Prostate gland (tissue), 2 donors: ENCODE data around the gene DOK3.

Experiments
- CTCF ChIP-seq, 4 experiments: fragments of 200-600 bp in 2 of 4; fragments of 450-650 bp in 2 of 4; sonication (generic) in 2 of 4; IDR thresholded peaks; 1 replicate in 3 of 4; 2 replicates in 1 of 4; pipeline ENCODE4 v1.5.1; 2016 to 2019; ENCODE audit warnings: antibody characterized with exemption in 4 of 4, mild to moderate bottlenecking in 2 of 4, moderate library complexity in 2 of 4
- POLR2A ChIP-seq: fragments of 450-650 bp; IDR thresholded peaks from one replicate; pipeline ENCODE4 v1.6.1; 2016; ENCODE audit warnings: antibody characterized with exemption, mild to moderate bottlenecking
- POLR2AphosphoS5 ChIP-seq: sonication (generic); formaldehyde crosslinking; IDR thresholded peaks from one replicate; pipeline ENCODE4 v1.6.1; 2017; ENCODE audit warnings: antibody characterized with exemption

DNA sequence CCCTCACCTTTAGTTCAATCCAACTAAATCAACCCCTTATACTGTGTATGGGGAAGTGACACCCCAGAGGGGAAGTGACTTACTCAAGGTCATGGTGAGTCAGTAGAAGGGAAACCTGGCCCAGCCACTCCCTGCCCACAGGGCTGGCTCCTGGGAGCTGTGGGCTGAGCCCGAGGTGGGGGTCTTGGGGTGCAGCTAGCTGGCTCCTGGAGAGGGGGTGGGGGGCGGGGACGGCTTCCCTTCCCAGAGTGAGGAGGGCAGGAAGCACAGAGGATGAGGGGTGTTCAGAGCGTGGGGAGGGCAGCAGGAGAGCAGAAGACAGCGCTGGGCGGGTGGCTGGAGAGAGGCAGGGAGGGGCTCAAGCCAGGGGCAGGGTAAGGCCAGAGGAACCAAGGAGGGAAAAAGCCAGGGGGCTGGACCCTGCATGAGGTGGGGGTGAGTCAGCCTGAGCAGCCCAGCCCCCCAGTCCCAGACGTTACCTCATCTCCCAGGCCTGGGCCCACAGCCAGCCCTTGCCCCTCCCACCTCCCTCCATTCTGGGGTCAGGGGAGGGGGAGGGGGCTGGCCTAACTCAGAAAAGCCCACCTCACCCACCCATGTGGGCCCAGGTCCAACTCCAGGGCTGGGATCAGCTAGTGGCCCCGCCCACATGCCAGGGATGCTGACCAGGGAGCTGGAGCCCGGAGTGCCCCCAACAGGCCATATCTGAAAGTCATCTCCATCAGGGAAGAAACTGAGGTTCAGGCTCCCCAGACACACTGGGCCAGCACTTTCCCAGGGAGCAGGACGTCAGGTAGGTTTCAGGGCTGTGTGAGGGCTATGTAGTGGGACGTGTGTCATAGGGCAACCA, 15.1 kb downstream of the DOK3 start:
- TF ChIP-seq CTCF (IDR thresholded peaks at IDR 0.05) (no peak), POLR2AphosphoS5 (no peak), POLR2A (no peak)
